ENCODE measurements around the gene SLC44A1. TPM values are rescaled to one million over a fixed set of nuclear protein-coding genes. Genes with fewer than 3 reads are reported as not detected.
A peak's percentile ranks its signal among the peaks of the same experiment; 100 is the strongest.

SLC44A1 gene
- total and polyA plus RNA-seq, 2 of the 13 experiments (the other 11 are each of a cell fraction or from before 2014, with no cell fraction given): 21.4 to 40.8 TPM

- TF ChIP-seq MXD1 (CRISPR knock-in tag; IDR thresholded peaks at IDR 0.05) (no peak), TSC22D2 (CRISPR knock-in tag; IDR thresholded peaks at IDR 0.05; ENCODE audit: borderline replicate concordance) (no peak), ISX (CRISPR knock-in tag; conservative IDR thresholded peaks at IDR 0.05) (no peak), SOX6 (IDR thresholded peaks at IDR 0.05) (no peak), SOX6 (CRISPR knock-in tag; IDR thresholded peaks at IDR 0.05) (peak; percentile 21; the same call in 1 of the 2 replicates), CC2D1A (CRISPR knock-in tag; IDR thresholded peaks at IDR 0.05) (no peak)
- TF ChIP-seq, protein P1, sequence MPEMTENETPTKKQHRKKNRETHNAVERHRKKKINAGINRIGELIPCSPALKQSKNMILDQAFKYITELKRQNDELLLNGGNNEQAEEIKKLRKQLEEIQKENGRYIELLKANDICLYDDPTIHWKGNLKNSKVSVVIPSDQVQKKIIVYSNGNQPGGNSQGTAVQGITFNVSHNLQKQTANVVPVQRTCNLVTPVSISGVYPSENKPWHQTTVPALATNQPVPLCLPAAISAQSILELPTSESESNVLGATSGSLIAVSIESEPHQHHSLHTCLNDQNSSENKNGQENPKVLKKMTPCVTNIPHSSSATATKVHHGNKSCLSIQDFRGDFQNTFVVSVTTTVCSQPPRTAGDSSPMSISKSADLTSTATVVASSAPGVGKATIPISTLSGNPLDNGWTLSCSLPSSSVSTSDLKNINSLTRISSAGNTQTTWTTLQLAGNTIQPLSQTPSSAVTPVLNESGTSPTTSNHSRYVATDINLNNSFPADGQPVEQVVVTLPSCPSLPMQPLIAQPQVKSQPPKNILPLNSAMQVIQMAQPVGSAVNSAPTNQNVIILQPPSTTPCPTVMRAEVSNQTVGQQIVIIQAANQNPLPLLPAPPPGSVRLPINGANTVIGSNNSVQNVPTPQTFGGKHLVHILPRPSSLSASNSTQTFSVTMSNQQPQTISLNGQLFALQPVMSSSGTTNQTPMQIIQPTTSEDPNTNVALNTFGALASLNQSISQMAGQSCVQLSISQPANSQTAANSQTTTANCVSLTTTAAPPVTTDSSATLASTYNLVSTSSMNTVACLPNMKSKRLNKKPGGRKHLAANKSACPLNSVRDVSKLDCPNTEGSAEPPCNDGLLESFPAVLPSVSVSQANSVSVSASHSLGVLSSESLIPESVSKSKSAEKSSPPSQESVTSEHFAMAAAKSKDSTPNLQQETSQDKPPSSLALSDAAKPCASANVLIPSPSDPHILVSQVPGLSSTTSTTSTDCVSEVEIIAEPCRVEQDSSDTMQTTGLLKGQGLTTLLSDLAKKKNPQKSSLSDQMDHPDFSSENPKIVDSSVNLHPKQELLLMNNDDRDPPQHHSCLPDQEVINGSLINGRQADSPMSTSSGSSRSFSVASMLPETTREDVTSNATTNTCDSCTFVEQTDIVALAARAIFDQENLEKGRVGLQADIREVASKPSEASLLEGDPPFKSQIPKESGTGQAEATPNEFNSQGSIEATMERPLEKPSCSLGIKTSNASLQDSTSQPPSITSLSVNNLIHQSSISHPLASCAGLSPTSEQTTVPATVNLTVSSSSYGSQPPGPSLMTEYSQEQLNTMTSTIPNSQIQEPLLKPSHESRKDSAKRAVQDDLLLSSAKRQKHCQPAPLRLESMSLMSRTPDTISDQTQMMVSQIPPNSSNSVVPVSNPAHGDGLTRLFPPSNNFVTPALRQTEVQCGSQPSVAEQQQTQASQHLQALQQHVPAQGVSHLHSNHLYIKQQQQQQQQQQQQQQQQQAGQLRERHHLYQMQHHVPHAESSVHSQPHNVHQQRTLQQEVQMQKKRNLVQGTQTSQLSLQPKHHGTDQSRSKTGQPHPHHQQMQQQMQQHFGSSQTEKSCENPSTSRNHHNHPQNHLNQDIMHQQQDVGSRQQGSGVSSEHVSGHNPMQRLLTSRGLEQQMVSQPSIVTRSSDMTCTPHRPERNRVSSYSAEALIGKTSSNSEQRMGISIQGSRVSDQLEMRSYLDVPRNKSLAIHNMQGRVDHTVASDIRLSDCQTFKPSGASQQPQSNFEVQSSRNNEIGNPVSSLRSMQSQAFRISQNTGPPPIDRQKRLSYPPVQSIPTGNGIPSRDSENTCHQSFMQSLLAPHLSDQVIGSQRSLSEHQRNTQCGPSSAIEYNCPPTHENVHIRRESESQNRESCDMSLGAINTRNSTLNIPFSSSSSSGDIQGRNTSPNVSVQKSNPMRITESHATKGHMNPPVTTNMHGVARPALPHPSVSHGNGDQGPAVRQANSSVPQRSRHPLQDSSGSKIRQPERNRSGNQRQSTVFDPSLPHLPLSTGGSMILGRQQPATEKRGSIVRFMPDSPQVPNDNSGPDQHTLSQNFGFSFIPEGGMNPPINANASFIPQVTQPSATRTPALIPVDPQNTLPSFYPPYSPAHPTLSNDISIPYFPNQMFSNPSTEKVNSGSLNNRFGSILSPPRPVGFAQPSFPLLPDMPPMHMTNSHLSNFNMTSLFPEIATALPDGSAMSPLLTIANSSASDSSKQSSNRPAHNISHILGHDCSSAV (CRISPR knock-in tag; IDR thresholded peaks at IDR 0.05; ENCODE audit: borderline replicate concordance): no peak
Measured at GRCh38 chr9:105419816-105420597, 175.6 kb downstream of the SLC44A1 start (continued).
